SJCRH30 (cell line): ENCODE data around the gene DGCR8. TPM values are rescaled to one million over a fixed set of nuclear protein-coding genes. Genes with fewer than 3 reads are reported as not detected.

Experiments
- DNase-seq, 2 experiments: peaks; one replicate each; pipeline ENCODE4 v3.0.0-alpha.2; 2015 to 2020
- H3K27ac ChIP-seq: fragments of 250-450 bp; sonication (Bioruptor Pico); 2 replicates; pipeline ENCODE4 v1.5.1; 2020; ENCODE audit warnings: mild to moderate bottlenecking, moderate library complexity
- H3K27me3 ChIP-seq: fragments of 250-450 bp; sonication (Bioruptor Pico); 2 replicates; pipeline ENCODE4 v1.5.1; 2020; ENCODE audit warnings: mild to moderate bottlenecking, moderate library complexity
- H3K36me3 ChIP-seq: fragments of 250-450 bp; sonication (Bioruptor Pico); 2 replicates; pipeline ENCODE4 v1.5.1; 2020; ENCODE audit warnings: mild to moderate bottlenecking, moderate library complexity
- H3K4me1 ChIP-seq: fragments of 250-450 bp; sonication (Bioruptor Pico); 2 replicates; pipeline ENCODE4 v1.5.1; 2020; ENCODE audit warnings: mild to moderate bottlenecking, moderate library complexity
- H3K4me3 ChIP-seq: fragments of 250-450 bp; sonication (Bioruptor Pico); 2 replicates; pipeline ENCODE4 v1.5.1; 2020; ENCODE audit warnings: mild to moderate bottlenecking, moderate library complexity
- H3K9me3 ChIP-seq: fragments of 250-450 bp; sonication (Bioruptor Pico); replicated peaks from 2 replicates; pipeline ENCODE4 v1.5.1; 2020; ENCODE audit warnings: mild to moderate bottlenecking, moderate library complexity
- total RNA-seq: library from RNA; depleted of rRNA; stranded (reverse); fragments of >200 nt; shearing (Covaris generic); gene quantifications from 2 replicates; pipeline ENCODE4 v1.2.3, GENCODE V29; 2014; rRNA removed

DGCR8 gene
- 30.0 and 39.3 TPM in 2 replicates for total RNA-seq

GRCh38 chr22:20079745-20080444 is at the start of gene DGCR8:
DGCR8 (plus strand) TSS chr22:20080241; CDS start chr22:20085964, 5,723 bp downstream.
- Histone ChIP-seq H3K27ac (peak within 1 kb of the TSS; percentile 85), H3K9me3 (no peaks in the 10 kb centered on the region), H3K27me3 (no peaks in the 10 kb centered on the region), H3K4me1 (0 out of 2 replicates have a peak, but pooled peaks cover 3% of the 10 kb centered on the region), H3K36me3 (peaks cover 7% of the 10 kb centered on the region), H3K4me3 (peak within 1 kb of the TSS; percentile 90)
- DNase-seq, result peak; percentile 96

- no peaks in the 10 kb centered on the region for H3K36me3 ChIP-seq
- no peaks in the 10 kb centered on the region for H3K27me3 ChIP-seq
Observed at GRCh38 chr22:20031732-20032406, 48.2 kb upstream of the DGCR8 start.

GRCh38 chr22:20032407-20032991 is 47.5 kb upstream of the DGCR8 start:
- H3K4me1 ChIP-seq, result no peaks in the 10 kb centered on the region
- no peaks in the 10 kb centered on the region for H3K9me3 ChIP-seq
- no peaks in the 10 kb centered on the region for H3K36me3 ChIP-seq
- H3K27me3 ChIP-seq, result no peaks in the 10 kb centered on the region
- H3K4me3 ChIP-seq, result no peak overlapping the region
- no peak for DNase-seq
- no peak overlapping the region for H3K27ac ChIP-seq

More at GRCh38 chr22:20031732-20032406, 48.2 kb upstream of the DGCR8 start:
- Histone ChIP-seq H3K27ac (no peak overlapping the region), H3K4me3 (no peak overlapping the region), H3K9me3 (no peaks in the 10 kb centered on the region), H3K4me1 (no peaks in the 10 kb centered on the region)
- DNase-seq, result no peak

GRCh38 chr22:20033045-20033706 is 46.9 kb upstream of the DGCR8 start:
- H3K27me3 ChIP-seq, result no peaks in the 10 kb centered on the region
- no peak for DNase-seq
- H3K27ac ChIP-seq, result no peak overlapping the region

GRCh38 chr22:20034143-20034542 is 45.9 kb upstream of the DGCR8 start:
- H3K27me3 ChIP-seq, result no peaks in the 10 kb centered on the region
- H3K9me3 ChIP-seq, result no peaks in the 10 kb centered on the region
- H3K27ac ChIP-seq, result no peak overlapping the region
- no peak for DNase-seq
- H3K4me3 ChIP-seq, result no peak overlapping the region
- no peaks in the 10 kb centered on the region for H3K36me3 ChIP-seq
- H3K4me1 ChIP-seq, result no peaks in the 10 kb centered on the region

More at GRCh38 chr22:20033045-20033706, 46.9 kb upstream of the DGCR8 start:
- no peaks in the 10 kb centered on the region for H3K36me3 ChIP-seq
- H3K4me3 ChIP-seq, result no peak overlapping the region
- H3K4me1 ChIP-seq, result no peaks in the 10 kb centered on the region
- H3K9me3 ChIP-seq, result no peaks in the 10 kb centered on the region

GRCh38 chr22:20035375-20036083 is 44.5 kb upstream of the DGCR8 start:
- Histone ChIP-seq H3K27ac (no peak overlapping the region), H3K27me3 (no peaks in the 10 kb centered on the region), H3K9me3 (no peaks in the 10 kb centered on the region), H3K4me1 (no peaks in the 10 kb centered on the region), H3K36me3 (no peaks in the 10 kb centered on the region), H3K4me3 (no peak overlapping the region)
- no peak for DNase-seq

GRCh38 chr22:20036084-20036482 is 44.0 kb upstream of the DGCR8 start:
- Histone ChIP-seq H3K27me3 (no peaks in the 10 kb centered on the region), H3K36me3 (no peaks in the 10 kb centered on the region), H3K27ac (no peak overlapping the region), H3K9me3 (no peaks in the 10 kb centered on the region), H3K4me3 (no peak overlapping the region), H3K4me1 (no peaks in the 10 kb centered on the region)
- no peak for DNase-seq

- no peaks in the 10 kb centered on the region for H3K36me3 ChIP-seq
- no peaks in the 10 kb centered on the region for H3K27me3 ChIP-seq
- DNase-seq, result no peak
- no peaks in the 10 kb centered on the region for H3K4me1 ChIP-seq
- no peak overlapping the region for H3K4me3 ChIP-seq
- H3K9me3 ChIP-seq, result no peaks in the 10 kb centered on the region
- H3K27ac ChIP-seq, result no peak overlapping the region
Observed at GRCh38 chr22:20036535-20037392, 43.3 kb upstream of the DGCR8 start.

GRCh38 chr22:20037419-20037818 is 42.6 kb upstream of the DGCR8 start:
- H3K9me3 ChIP-seq, result no peaks in the 10 kb centered on the region
- no peak overlapping the region for H3K27ac ChIP-seq
- no peaks in the 10 kb centered on the region for H3K4me1 ChIP-seq
- no peak overlapping the region for H3K4me3 ChIP-seq
- H3K36me3 ChIP-seq, result no peaks in the 10 kb centered on the region
- DNase-seq, result no peak
- no peaks in the 10 kb centered on the region for H3K27me3 ChIP-seq

- DNase-seq, result no peak
- no peak overlapping the region for H3K4me3 ChIP-seq
Observed at GRCh38 chr22:20038574-20038973, 41.5 kb upstream of the DGCR8 start.

GRCh38 chr22:20039683-20040325 is 40.2 kb upstream of the DGCR8 start:
- Histone ChIP-seq H3K27me3 (no peaks in the 10 kb centered on the region), H3K36me3 (no peaks in the 10 kb centered on the region), H3K4me1 (no peaks in the 10 kb centered on the region), H3K9me3 (no peaks in the 10 kb centered on the region), H3K27ac (no peak overlapping the region), H3K4me3 (no peak overlapping the region)
- DNase-seq, result no peak

More at GRCh38 chr22:20038574-20038973, 41.5 kb upstream of the DGCR8 start:
- no peaks in the 10 kb centered on the region for H3K9me3 ChIP-seq
- no peaks in the 10 kb centered on the region for H3K36me3 ChIP-seq
- H3K27me3 ChIP-seq, result no peaks in the 10 kb centered on the region
- H3K27ac ChIP-seq, result no peak overlapping the region
- no peaks in the 10 kb centered on the region for H3K4me1 ChIP-seq

GRCh38 chr22:20040327-20041200 is 39.5 kb upstream of the DGCR8 start:
- no peak for DNase-seq
- Histone ChIP-seq H3K9me3 (no peaks in the 10 kb centered on the region), H3K27ac (no peak overlapping the region), H3K4me3 (no peak overlapping the region), H3K27me3 (no peaks in the 10 kb centered on the region), H3K4me1 (no peaks in the 10 kb centered on the region), H3K36me3 (no peaks in the 10 kb centered on the region)
